WTC11 (cell line): ENCODE data around the gene TMEM243.

ENCODE experiments used
- FOXK1 ChIP-seq: sonication (generic); formaldehyde crosslinking; IDR thresholded peaks from 2 replicates; pipeline ENCODE4 v1.8.0; 2022; ENCODE audit warnings: mild to moderate bottlenecking, moderate library complexity, missing genetic modification reagents
- GABPB1 ChIP-seq: sonication (generic); formaldehyde crosslinking; IDR thresholded peaks from 2 replicates; pipeline ENCODE4 v1.8.1; 2023; ENCODE audit warnings: mild to moderate bottlenecking, missing genetic modification reagents
- GTF2I ChIP-seq: fragments of 250-450 bp; sonication (Bioruptor Pico); conservative IDR thresholded peaks from 2 replicates; pipeline ENCODE4 v1.4.0; 2021; ENCODE audit warnings: mild to moderate bottlenecking
- KAT7 ChIP-seq: sonication (generic); formaldehyde crosslinking; IDR thresholded peaks from 2 replicates; pipeline ENCODE4 v1.8.1; 2023; ENCODE audit warnings: missing genetic modification reagents, mild to moderate bottlenecking, borderline replicate concordance
- TP53 ChIP-seq: sonication (generic); formaldehyde crosslinking; IDR thresholded peaks from 2 replicates; pipeline ENCODE4 v1.8.1; 2023; ENCODE audit warnings: mild to moderate bottlenecking, missing genetic modification reagents
- TF ChIP-seq, protein P1 (sequence below): fragments of 200-600 bp; IDR thresholded peaks from 2 replicates; pipeline ENCODE4 v1.8.0; 2022; ENCODE audit warnings: antibody characterized with exemption
- TF ChIP-seq, protein P2 (sequence below): sonication (generic); formaldehyde crosslinking; IDR thresholded peaks from 2 replicates; pipeline ENCODE4 v1.8.0; 2022; ENCODE audit warnings: missing genetic modification reagents
- TF ChIP-seq, protein P3 (sequence below): sonication (generic); formaldehyde crosslinking; IDR thresholded peaks from 2 replicates; pipeline ENCODE4 v1.8.1; 2023; ENCODE audit warnings: mild to moderate bottlenecking, moderate library complexity, missing genetic modification reagents
- TF ChIP-seq, protein P4 (sequence below): sonication (generic); formaldehyde crosslinking; IDR thresholded peaks from 2 replicates; pipeline ENCODE4 v1.8.1; 2022; ENCODE audit warnings: low read depth, mild to moderate bottlenecking, moderate library complexity, missing genetic modification reagents, borderline replicate concordance

DNA sequence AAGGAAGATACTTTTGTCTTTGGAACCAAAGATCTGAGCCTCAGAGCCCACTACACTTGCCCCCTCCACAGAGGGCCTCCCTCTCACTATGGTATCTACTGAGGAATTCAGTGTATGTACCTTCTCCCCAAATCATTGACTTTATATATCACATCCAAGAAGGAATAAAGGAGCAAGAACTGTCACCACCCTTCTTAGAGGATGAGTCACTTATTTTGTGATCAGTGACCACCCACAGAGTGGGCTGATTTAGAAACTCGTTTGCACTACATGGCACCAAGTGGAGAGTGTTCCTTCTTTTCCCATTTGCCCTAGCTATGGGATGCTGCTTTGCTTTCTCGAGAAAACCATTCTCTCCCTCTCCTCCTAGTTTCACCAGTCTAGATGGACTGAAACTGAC is 5.7 kb downstream of the TMEM243 start:
- TF ChIP-seq, protein P1, sequence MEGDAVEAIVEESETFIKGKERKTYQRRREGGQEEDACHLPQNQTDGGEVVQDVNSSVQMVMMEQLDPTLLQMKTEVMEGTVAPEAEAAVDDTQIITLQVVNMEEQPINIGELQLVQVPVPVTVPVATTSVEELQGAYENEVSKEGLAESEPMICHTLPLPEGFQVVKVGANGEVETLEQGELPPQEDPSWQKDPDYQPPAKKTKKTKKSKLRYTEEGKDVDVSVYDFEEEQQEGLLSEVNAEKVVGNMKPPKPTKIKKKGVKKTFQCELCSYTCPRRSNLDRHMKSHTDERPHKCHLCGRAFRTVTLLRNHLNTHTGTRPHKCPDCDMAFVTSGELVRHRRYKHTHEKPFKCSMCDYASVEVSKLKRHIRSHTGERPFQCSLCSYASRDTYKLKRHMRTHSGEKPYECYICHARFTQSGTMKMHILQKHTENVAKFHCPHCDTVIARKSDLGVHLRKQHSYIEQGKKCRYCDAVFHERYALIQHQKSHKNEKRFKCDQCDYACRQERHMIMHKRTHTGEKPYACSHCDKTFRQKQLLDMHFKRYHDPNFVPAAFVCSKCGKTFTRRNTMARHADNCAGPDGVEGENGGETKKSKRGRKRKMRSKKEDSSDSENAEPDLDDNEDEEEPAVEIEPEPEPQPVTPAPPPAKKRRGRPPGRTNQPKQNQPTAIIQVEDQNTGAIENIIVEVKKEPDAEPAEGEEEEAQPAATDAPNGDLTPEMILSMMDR = no peak
- TF ChIP-seq, protein P2, sequence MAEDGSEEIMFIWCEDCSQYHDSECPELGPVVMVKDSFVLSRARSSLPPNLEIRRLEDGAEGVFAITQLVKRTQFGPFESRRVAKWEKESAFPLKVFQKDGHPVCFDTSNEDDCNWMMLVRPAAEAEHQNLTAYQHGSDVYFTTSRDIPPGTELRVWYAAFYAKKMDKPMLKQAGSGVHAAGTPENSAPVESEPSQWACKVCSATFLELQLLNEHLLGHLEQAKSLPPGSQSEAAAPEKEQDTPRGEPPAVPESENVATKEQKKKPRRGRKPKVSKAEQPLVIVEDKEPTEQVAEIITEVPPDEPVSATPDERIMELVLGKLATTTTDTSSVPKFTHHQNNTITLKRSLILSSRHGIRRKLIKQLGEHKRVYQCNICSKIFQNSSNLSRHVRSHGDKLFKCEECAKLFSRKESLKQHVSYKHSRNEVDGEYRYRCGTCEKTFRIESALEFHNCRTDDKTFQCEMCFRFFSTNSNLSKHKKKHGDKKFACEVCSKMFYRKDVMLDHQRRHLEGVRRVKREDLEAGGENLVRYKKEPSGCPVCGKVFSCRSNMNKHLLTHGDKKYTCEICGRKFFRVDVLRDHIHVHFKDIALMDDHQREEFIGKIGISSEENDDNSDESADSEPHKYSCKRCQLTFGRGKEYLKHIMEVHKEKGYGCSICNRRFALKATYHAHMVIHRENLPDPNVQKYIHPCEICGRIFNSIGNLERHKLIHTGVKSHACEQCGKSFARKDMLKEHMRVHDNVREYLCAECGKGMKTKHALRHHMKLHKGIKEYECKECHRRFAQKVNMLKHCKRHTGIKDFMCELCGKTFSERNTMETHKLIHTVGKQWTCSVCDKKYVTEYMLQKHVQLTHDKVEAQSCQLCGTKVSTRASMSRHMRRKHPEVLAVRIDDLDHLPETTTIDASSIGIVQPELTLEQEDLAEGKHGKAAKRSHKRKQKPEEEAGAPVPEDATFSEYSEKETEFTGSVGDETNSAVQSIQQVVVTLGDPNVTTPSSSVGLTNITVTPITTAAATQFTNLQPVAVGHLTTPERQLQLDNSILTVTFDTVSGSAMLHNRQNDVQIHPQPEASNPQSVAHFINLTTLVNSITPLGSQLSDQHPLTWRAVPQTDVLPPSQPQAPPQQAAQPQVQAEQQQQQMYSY (CRISPR knock-in tag) = no peak
- TF ChIP-seq TP53 (CRISPR knock-in tag) = no peak
- TF ChIP-seq, protein P3, sequence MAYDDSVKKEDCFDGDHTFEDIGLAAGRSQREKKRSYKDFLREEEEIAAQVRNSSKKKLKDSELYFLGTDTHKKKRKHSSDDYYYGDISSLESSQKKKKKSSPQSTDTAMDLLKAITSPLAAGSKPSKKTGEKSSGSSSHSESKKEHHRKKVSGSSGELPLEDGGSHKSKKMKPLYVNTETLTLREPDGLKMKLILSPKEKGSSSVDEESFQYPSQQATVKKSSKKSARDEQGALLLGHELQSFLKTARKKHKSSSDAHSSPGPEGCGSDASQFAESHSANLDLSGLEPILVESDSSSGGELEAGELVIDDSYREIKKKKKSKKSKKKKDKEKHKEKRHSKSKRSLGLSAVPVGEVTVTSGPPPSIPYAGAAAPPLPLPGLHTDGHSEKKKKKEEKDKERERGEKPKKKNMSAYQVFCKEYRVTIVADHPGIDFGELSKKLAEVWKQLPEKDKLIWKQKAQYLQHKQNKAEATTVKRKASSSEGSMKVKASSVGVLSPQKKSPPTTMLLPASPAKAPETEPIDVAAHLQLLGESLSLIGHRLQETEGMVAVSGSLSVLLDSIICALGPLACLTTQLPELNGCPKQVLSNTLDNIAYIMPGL (CRISPR knock-in tag) = no peak
- TF ChIP-seq, protein P4, sequence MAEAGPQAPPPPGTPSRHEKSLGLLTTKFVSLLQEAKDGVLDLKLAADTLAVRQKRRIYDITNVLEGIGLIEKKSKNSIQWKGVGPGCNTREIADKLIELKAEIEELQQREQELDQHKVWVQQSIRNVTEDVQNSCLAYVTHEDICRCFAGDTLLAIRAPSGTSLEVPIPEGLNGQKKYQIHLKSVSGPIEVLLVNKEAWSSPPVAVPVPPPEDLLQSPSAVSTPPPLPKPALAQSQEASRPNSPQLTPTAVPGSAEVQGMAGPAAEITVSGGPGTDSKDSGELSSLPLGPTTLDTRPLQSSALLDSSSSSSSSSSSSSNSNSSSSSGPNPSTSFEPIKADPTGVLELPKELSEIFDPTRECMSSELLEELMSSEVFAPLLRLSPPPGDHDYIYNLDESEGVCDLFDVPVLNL (CRISPR knock-in tag) = no peak
- no peak for TF ChIP-seq GTF2I (CRISPR knock-in tag)
- TF ChIP-seq GABPB1 (CRISPR knock-in tag) = no peak
- no peak for TF ChIP-seq KAT7 (CRISPR knock-in tag)
- TF ChIP-seq FOXK1 (CRISPR knock-in tag) = no peak
